Upper lobe of left lung (tissue), 4 donors: ENCODE measurements around the gene HSF4.

Experiments
- CTCF ChIP-seq, 6 experiments: fragments of 450-650 bp in 4 of 6; fragments of 200-600 bp in 2 of 6; sonication (generic) in 2 of 6; IDR thresholded peaks; one replicate each; pipeline ENCODE4 v1.5.1; 2016 to 2019; ENCODE audit warnings: antibody characterized with exemption in 6 of 6
- POLR2A ChIP-seq, 4 donors: fragments of 450-650 bp; IDR thresholded peaks; one replicate each; pipeline ENCODE4 v1.5.1; 2016 to 2017; ENCODE audit warnings: antibody characterized with exemption in 4 of 4, mild to moderate bottlenecking in 2 of 4

- TF ChIP-seq POLR2A (IDR thresholded peaks at IDR 0.05) = peak in 1 of 4 donors; percentile 9
- no peak for TF ChIP-seq CTCF (IDR thresholded peaks at IDR 0.05)
These were observed 5.6 kb upstream of the HSF4 start for GRCh38 chr16:67158637-67159600.
